H1 (cell line): ENCODE results near the gene ACOT11. TPM values are rescaled to one million over a fixed set of nuclear protein-coding genes. Genes with fewer than 3 reads are reported as not detected.
A peak's percentile ranks its signal among the peaks of the same experiment; 100 is the strongest.

Experiments
- CTCF ChIA-PET: fragments of 300-600 bp; sonication (Branson Sonifier 250); formaldehyde crosslinking; loops from one replicate; lab custom pipeline; 2021; ENCODE audit not compliant: partially characterized antibody; lab: Charles Lee
- POLR2A ChIA-PET: fragments of 300-600 bp; sonication (Branson Sonifier 250); formaldehyde crosslinking; loops from one replicate; lab custom pipeline; 2021; ENCODE audit warnings: inconsistent platforms; ENCODE audit not compliant: partially characterized antibody; lab: Charles Lee
- DNase-seq, 2 experiments: peaks; one replicate each; pipeline versions ENCODE4 v3.0.0 to v3.0.0-alpha.2; 2010 to 2022; ENCODE audit warnings: low spot score in 2 of 2, low read depth in 1 of 2, mixed read lengths in 1 of 2
- FAIRE-seq: peaks from 2 replicates; lab custom pipeline; 2011; peaks lifted over from hg19 to GRCh38; lab: Jason Lieb, UNC
- H2AFZ ChIP-seq: 2 replicates; pipeline ENCODE4 v1.8.1; 2012; ENCODE audit warnings: low read length, inconsistent platforms
- H2AK5ac ChIP-seq: 2 replicates; pipeline ENCODE4 v1.6.1; 2013; ENCODE audit warnings: low read depth, low read length
- H2BK120ac ChIP-seq: replicated peaks from 2 replicates; pipeline ENCODE3; 2013; ENCODE audit warnings: low read depth, low read length, inconsistent platforms
- H2BK12ac ChIP-seq: 2 replicates; pipeline ENCODE4 v1.6.1; 2013; ENCODE audit warnings: low read depth, low read length
- H2BK15ac ChIP-seq: 2 replicates; pipeline ENCODE4 v1.6.1; 2013; ENCODE audit warnings: low read length
- H2BK20ac ChIP-seq: 2 replicates; pipeline ENCODE4 v1.6.1; 2013; ENCODE audit warnings: low read length
- H2BK5ac ChIP-seq: 2 replicates; pipeline ENCODE4 v1.6.1; 2013; ENCODE audit warnings: low read depth, low read length
- H3K14ac ChIP-seq: 2 replicates; pipeline ENCODE4 v1.6.1; 2013; ENCODE audit warnings: inconsistent platforms; ENCODE audit not compliant: insufficient read length
- H3K18ac ChIP-seq: 2 replicates; pipeline ENCODE4 v1.6.1; 2013; ENCODE audit warnings: low read length; ENCODE audit errors: extremely low read depth
- H3K23ac ChIP-seq: 2 replicates; pipeline ENCODE4 v1.6.1; 2013; ENCODE audit warnings: inconsistent platforms; ENCODE audit not compliant: insufficient read length
- H3K23me2 ChIP-seq: 2 replicates; pipeline ENCODE4 v1.6.1; 2013; ENCODE audit warnings: low read depth, low read length
- H3K27ac ChIP-seq: 2 replicates; pipeline ENCODE4 v1.6.1; 2011; ENCODE audit warnings: low read depth, low read length, inconsistent platforms
- H3K27me3 ChIP-seq, 4 experiments: replicated peaks in 1 of 4; 1 replicate in 1 of 4; 2 replicates in 3 of 4; pipeline versions ENCODE4 v1.6.1 to v1.8.1; 2011 to 2013; ENCODE audit warnings: low read length in 3 of 4, mild to moderate bottlenecking in 3 of 4, inconsistent platforms in 2 of 4, mixed read lengths in 2 of 4, moderate library complexity in 1 of 4; ENCODE audit not compliant: control insufficient read depth in 3 of 4, insufficient read depth in 3 of 4; ENCODE audit errors: extremely low read depth in 1 of 4
- H3K36me3 ChIP-seq, 4 experiments: 2 replicates each; pipeline versions ENCODE4 v1.6.1 to v1.8.1; 2011 to 2013; ENCODE audit warnings: mild to moderate bottlenecking in 4 of 4, low read length in 3 of 4, moderate library complexity in 2 of 4, control low read depth in 1 of 4, inconsistent platforms in 1 of 4; ENCODE audit not compliant: insufficient read depth in 4 of 4, control insufficient read depth in 2 of 4
- H3K4ac ChIP-seq: replicated peaks from 2 replicates; pipeline ENCODE3; 2013; ENCODE audit warnings: low read length, low read depth, mixed read lengths, inconsistent platforms; ENCODE audit not compliant: insufficient read length
- H3K4me1 ChIP-seq, 4 experiments: replicated peaks in 1 of 4; 1 replicate in 1 of 4; 2 replicates in 3 of 4; pipeline versions ENCODE4 v1.6.1 to v1.8.1; 2011 to 2013; ENCODE audit warnings: low read length in 3 of 4, inconsistent platforms in 2 of 4, mixed read lengths in 1 of 4; ENCODE audit not compliant: insufficient read depth in 4 of 4, control insufficient read depth in 3 of 4
- H3K4me2 ChIP-seq, 2 experiments: 2 replicates each; pipeline versions ENCODE4 v1.6.1 to v1.8.1; 2011 to 2013; ENCODE audit warnings: low read depth in 2 of 2, low read length in 2 of 2, control low read depth in 1 of 2, inconsistent platforms in 1 of 2, mild to moderate bottlenecking in 1 of 2; ENCODE audit not compliant: insufficient read depth in 1 of 2
- H3K4me3 ChIP-seq, 4 experiments: fragments of 200-600, 300-600 bp in 1 of 4; sonication (generic), shearing (Covaris generic), sonication (Bioruptor Twin) in 1 of 4; 2 replicates each; pipeline versions ENCODE4 v1.5.1 to v1.8.1; 2011 to 2016; ENCODE audit warnings: low read length in 4 of 4, low read depth in 3 of 4, control low read depth in 2 of 4, inconsistent platforms in 2 of 4, mild to moderate bottlenecking in 2 of 4, mixed read lengths in 1 of 4, moderate library complexity in 1 of 4; ENCODE audit not compliant: insufficient read depth in 2 of 4; ENCODE audit errors: extremely low read depth in 1 of 4
- H3K56ac ChIP-seq: replicated peaks from 2 replicates; pipeline ENCODE3; 2013; ENCODE audit warnings: low read depth, mild to moderate bottlenecking, mixed read lengths, low read length, inconsistent platforms; ENCODE audit not compliant: insufficient read length
- H3K79me1 ChIP-seq: 2 replicates; pipeline ENCODE4 v1.6.1; 2013; ENCODE audit warnings: low read depth, low read length, control low read depth
- H3K79me2 ChIP-seq, 2 experiments: 2 replicates each; pipeline versions ENCODE4 v1.6.1 to v1.8.1; 2012 to 2013; ENCODE audit warnings: low read length in 2 of 2, mild to moderate bottlenecking in 2 of 2, inconsistent platforms in 1 of 2; ENCODE audit not compliant: insufficient read depth in 2 of 2, control insufficient read depth in 1 of 2
- H3K9ac ChIP-seq, 4 experiments: replicated peaks in 1 of 4; 1 replicate in 1 of 4; 2 replicates in 3 of 4; pipeline versions ENCODE4 v1.6.1 to v1.8.1; 2011 to 2013; ENCODE audit warnings: low read depth in 3 of 4, low read length in 3 of 4, control low read depth in 2 of 4, mild to moderate bottlenecking in 2 of 4, moderate library complexity in 2 of 4, inconsistent platforms in 1 of 4; ENCODE audit errors: extremely low read depth in 1 of 4
- H3K9me3 ChIP-seq, 2 experiments: 2 replicates each; pipeline versions ENCODE4 v1.6.1 to v1.8.1; 2012 to 2013; ENCODE audit warnings: mild to moderate bottlenecking in 2 of 2, moderate library complexity in 2 of 2, control low read depth in 1 of 2, inconsistent platforms in 1 of 2, low read depth in 1 of 2, low read length in 1 of 2, mixed read lengths in 1 of 2; ENCODE audit not compliant: insufficient read depth in 2 of 2
- H4K20me1 ChIP-seq, 2 experiments: replicated peaks in 1 of 2; 2 replicates each; pipeline versions ENCODE3 to v1.8.1; 2011 to 2013; ENCODE audit warnings: inconsistent platforms in 2 of 2, low read length in 2 of 2, mild to moderate bottlenecking in 1 of 2; ENCODE audit not compliant: insufficient read depth in 2 of 2, control insufficient read depth in 1 of 2
- H4K5ac ChIP-seq: 2 replicates; pipeline ENCODE4 v1.6.1; 2013; ENCODE audit warnings: low read length, low read depth, mixed read lengths, inconsistent platforms; ENCODE audit not compliant: insufficient read length
- H4K8ac ChIP-seq: 2 replicates; pipeline ENCODE4 v1.8.0; 2013; ENCODE audit warnings: mild to moderate bottlenecking, moderate library complexity, low read length, inconsistent platforms; ENCODE audit not compliant: insufficient read depth; ENCODE audit errors: extremely low read depth
- H4K91ac ChIP-seq: replicated peaks from 2 replicates; pipeline ENCODE3; 2013; ENCODE audit warnings: low read length, mixed read lengths, inconsistent platforms; ENCODE audit not compliant: insufficient read length
- BACH1 ChIP-seq: IDR thresholded peaks from 2 replicates; pipeline ENCODE4 v1.6.1; 2012; ENCODE audit warnings: low read length, improper control_type of control experiment
- CHD1 ChIP-seq: IDR thresholded peaks from 2 replicates; pipeline ENCODE4 v1.6.1; 2012; ENCODE audit warnings: low read depth, low read length, improper control_type of control experiment
- EZH2 ChIP-seq: fragments of 200-600 bp; sonication (generic); IDR thresholded peaks from 2 replicates; pipeline ENCODE4 v1.7.1; 2012; ENCODE audit warnings: low read depth, mild to moderate bottlenecking, moderate library complexity, low read length, inconsistent platforms; ENCODE audit not compliant: severe bottlenecking
- GABPA ChIP-seq: IDR thresholded peaks from 2 replicates; pipeline ENCODE4 v1.6.1; 2011; ENCODE audit warnings: mild to moderate bottlenecking, low read length, moderate library complexity, borderline replicate concordance; ENCODE audit not compliant: insufficient read depth
- GTF2F1 ChIP-seq: IDR thresholded peaks from 2 replicates; pipeline ENCODE4 v1.6.1; 2012; ENCODE audit warnings: low read depth, low read length, improper control_type of control experiment, borderline replicate concordance
- NANOG ChIP-seq: IDR thresholded peaks from 2 replicates; pipeline ENCODE4 v1.6.1; 2011; ENCODE audit warnings: low read length, low read depth, mild to moderate bottlenecking, inconsistent platforms; ENCODE audit not compliant: insufficient read depth, poor library complexity, severe bottlenecking
- POLR2AphosphoS5 ChIP-seq: IDR thresholded peaks from 2 replicates; pipeline ENCODE4 v1.6.1; 2011; ENCODE audit warnings: low read depth, low read length
- SIRT6 ChIP-seq: IDR thresholded peaks from one replicate; pipeline ENCODE4 v1.7.1; 2012; ENCODE audit warnings: low read length, inconsistent platforms
- SP1 ChIP-seq: IDR thresholded peaks from 2 replicates; pipeline ENCODE4 v1.6.1; 2011; ENCODE audit warnings: low read depth, low read length
- SRF ChIP-seq: IDR thresholded peaks from 2 replicates; pipeline ENCODE4 v1.6.1; 2011; ENCODE audit warnings: mild to moderate bottlenecking, low read depth, low read length, moderate library complexity
- SUZ12 ChIP-seq: fragments of 200-600 bp; sonication (generic); IDR thresholded peaks from 2 replicates; pipeline ENCODE4 v1.6.1; 2012; ENCODE audit warnings: mild to moderate bottlenecking, inconsistent platforms, low read length, moderate library complexity, mixed read lengths
- ZNF274 ChIP-seq: IDR thresholded peaks from 2 replicates; pipeline ENCODE4 v1.7.0; 2012; ENCODE audit warnings: low read length, borderline replicate concordance; ENCODE audit errors: extremely low read depth
- WGBS, 2 experiments: shearing (Covaris generic) in 1 of 2; methylation state at CpG; one replicate each; pipeline versions ENCODE4 v1.1.6 to v1.1.7; 2013 to 2015; ENCODE audit warnings: low lambda C conversion rate in 2 of 2, mixed read lengths in 2 of 2, inconsistent platforms in 1 of 2, low coverage in 1 of 2, missing lambda C conversion rate in 1 of 2; ENCODE audit not compliant: insufficient replicate concordance in 2 of 2, insufficient coverage in 1 of 2, insufficient read length in 1 of 2; ENCODE audit errors: extremely low coverage in 1 of 2, missing lambda C conversion rate in 1 of 2; 5-methylcytosine and 5-hydroxymethylcytosine counted together
- polyA plus RNA-seq, 7 experiments: library from polyadenylated mRNA; depleted of rRNA in 3 of 7; stranded (reverse) in 5 of 7; unstranded in 2 of 7; fragments of >200 nt in 5 of 7; fragments of 200-250 nt in 2 of 7; gene quantifications; 1 replicate in 5 of 7; 2 replicates in 1 of 7; 4 replicates in 1 of 7; pipeline versions ENCODE4 v1.2.1 to v1.2.3, GENCODE V29; 2011 to 2013; ENCODE audit warnings: missing spikeins in 2 of 7, mixed read lengths in 2 of 7
- total RNA-seq: library from RNA; stranded (reverse); fragmentation: NEBNext Ultra II Directional; extraction: Animal tissue kit (Norgen Biotek cat#: 25700); gene quantifications from 2 replicates; pipeline ENCODE4 v1.2.1, GENCODE V29; 2021

The ACOT11 gene
- total and polyA plus RNA-seq, 2 of the 8 experiments (the other 6 are each of a cell fraction or from before 2014, with no cell fraction given) = 3.8 to 4.5 TPM

DNA sequence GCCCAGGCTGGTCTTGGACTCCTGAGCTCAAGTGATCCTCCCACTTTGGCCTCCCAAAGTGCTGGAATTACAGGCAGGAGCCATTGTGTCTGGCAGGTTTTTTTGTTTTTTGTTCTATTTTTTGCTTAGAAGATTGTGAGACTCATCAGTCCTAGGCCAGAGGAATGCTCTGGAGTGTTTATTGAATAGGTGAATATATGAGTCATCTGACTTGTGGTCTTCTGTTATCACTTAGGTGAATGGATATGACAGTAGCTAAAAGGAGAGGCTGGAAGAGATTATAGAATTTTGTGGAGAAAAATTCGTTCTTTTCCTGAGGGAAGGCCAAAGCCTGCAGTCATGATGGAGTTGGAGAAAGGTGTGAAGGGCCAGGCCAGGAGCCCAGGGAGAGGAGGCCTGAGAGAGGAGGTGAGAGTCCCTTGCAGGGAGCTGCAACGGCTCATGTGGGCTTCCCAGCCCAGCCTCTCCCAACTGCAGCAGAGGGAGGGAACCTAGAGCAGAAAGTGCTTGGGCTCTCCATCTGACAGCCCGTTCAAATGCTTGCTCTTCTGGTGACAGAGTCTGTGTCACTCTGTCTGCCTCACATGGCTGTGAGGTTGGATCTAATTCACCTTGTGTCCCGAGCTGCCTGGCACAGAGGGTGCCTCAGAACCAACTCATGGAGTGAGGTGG, 31.6 kb upstream of the ACOT11 start:
- Histone ChIP-seq H2BK120ac (no peak overlapping the region), H3K56ac (no peak overlapping the region), H3K36me3 (no peaks in the 10 kb centered on the region), H3K23ac (no peak overlapping the region), H3K4me2 (no peak overlapping the region), H2AFZ (0 out of 2 replicates have a peak overlapping the region, but pooled peaks have one; percentile 48), H3K27me3 (no peaks in the 10 kb centered on the region), H2BK5ac (no peak overlapping the region), H3K79me1 (no peaks in the 10 kb centered on the region), H4K20me1 (no peaks in the 10 kb centered on the region), H4K91ac (no peak overlapping the region), H3K79me2 (no peaks in the 10 kb centered on the region), H2BK20ac (no peak overlapping the region), H3K18ac (no peak overlapping the region), H4K5ac (no peak overlapping the region), H2AK5ac (no peak overlapping the region), H2BK15ac (no peak overlapping the region), H4K8ac (0 out of 2 replicates have a peak overlapping the region, but pooled peaks have one; percentile 17), H3K23me2 (no peaks in the 10 kb centered on the region), H3K4me1 (no peaks in the 10 kb centered on the region), H3K9ac (no peak overlapping the region), H3K9me3 (no peaks in the 10 kb centered on the region), H3K4ac (no peak overlapping the region), H3K4me3 (no peak overlapping the region), H3K14ac (no peak overlapping the region), H3K27ac (no peak overlapping the region), H2BK12ac (no peak overlapping the region)
- ChIA-PET CTCF (interaction anchor here (0.6 to 2.5 kb wide), 10 partner anchors 9 to 229 kb away, joined by 3 to 16 read pairs (median 3); no protein-coding TSS in a partner anchor), POLR2A (no interaction called here)
- FAIRE-seq (no peak), DNase-seq (no peak)
- no peak for TF ChIP-seq SP1
- TF ChIP-seq GTF2F1 = no peak
- no peak for TF ChIP-seq CHD1
- TF ChIP-seq EZH2 = no peak
- no peak for TF ChIP-seq SRF
- TF ChIP-seq GABPA = no peak
- no peak for TF ChIP-seq SUZ12
- no peak for TF ChIP-seq SIRT6
- TF ChIP-seq ZNF274 = no peak
- TF ChIP-seq BACH1 = no peak
- TF ChIP-seq NANOG = no peak
- TF ChIP-seq POLR2AphosphoS5 = no peak
- WGBS, 2 experiments = 83% methylated on average over 4 of the region's 4 CpGs; no CpG with 5 or more reads in 1 of the 2 experiments
